Measurements from ENCODE around the gene MSRB3.

Gene MSRB3

GRCh38 chr12:65327207-65328076 is 49.0 kb downstream of the MSRB3 start:
- no peak for DNase-seq

GRCh38 chr12:65329721-65330120 is 51.2 kb downstream of the MSRB3 start:
- no peak for DNase-seq

DNA sequence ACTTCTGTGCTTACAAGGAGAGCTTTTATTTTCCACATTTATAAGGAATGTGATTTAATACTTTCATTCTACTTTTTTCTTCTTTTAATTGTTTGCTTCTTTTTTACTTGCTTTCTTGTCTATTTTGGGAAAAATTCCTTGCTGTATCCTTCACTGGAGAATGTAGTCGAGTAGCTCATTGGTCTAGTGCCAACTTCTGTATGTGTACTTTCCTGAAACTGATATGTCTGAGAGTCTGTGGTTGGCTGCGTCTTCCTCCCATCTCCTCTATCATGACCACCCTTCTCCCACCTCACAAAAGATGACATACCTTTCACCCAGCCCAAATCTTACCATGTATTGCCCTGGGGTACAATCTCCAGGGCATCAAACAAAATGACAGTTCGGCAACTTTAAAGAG is 51.8 kb downstream of the MSRB3 start:
- DNase-seq = no peak

DNA sequence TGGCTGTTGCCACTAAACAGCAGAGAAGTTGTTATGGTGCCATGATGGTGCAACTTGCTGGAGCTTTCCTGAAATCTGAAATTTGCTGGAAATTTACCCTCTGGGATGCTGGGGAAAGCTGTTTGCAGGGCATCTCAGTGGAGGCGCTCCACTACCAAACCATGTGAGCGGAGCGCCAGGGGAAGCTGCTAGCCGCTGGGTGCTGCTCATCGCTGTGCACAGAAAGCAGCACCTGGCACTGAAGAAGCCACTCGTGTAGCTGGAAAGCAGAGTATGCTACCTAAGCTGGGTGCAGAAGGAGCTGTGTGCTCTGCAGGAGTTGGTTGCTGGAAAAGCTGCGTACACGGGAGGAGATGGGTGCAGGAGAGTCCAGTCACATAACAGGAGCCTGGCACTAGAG is 53.0 kb downstream of the MSRB3 start:
- DNase-seq = no peak

- no peak for DNase-seq
These were observed 55.2 kb downstream of the MSRB3 start for GRCh38 chr12:65333649-65334048.

DNA sequence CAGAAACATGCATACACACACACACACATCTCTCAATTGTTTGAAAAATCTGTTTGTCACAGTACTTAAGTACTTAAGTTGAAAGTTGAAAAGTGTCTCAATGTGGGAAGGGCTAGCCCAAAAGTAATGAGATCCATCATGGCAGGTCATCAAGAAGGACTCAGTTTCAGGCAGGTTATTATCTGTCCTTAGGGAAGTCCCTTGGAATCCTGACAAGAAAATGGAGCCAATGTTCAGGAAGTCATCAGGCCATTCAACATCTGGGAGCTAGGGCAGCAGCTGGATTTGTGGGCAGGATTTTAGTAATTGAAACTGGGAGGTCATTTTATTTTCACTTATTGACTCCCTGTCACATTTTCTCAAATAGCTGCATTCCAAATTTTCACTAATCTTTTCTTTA is 56.0 kb downstream of the MSRB3 start:
- no peak for DNase-seq

- no peak for DNase-seq
These were observed 56.7 kb downstream of the MSRB3 start for GRCh38 chr12:65335021-65335714.

DNA sequence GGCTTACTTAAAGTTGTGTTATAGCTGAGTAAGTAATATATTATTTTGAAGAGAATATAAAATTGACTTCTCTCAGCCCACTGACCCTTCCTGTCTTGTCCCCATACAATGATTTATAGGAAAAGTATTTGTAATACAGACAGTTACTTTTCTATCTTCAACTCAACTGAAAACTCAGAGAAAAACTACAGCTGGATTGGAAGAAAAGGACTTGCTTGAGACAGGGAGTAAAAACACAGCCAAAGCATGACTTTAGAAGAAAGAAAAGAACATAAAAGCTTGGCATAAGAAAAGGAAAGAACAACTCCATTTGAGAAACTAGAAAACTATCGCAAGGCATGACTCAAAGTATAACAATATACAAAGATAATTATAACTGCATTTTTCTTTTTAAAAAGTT is 57.5 kb downstream of the MSRB3 start:
- DNase-seq = no peak

DNA sequence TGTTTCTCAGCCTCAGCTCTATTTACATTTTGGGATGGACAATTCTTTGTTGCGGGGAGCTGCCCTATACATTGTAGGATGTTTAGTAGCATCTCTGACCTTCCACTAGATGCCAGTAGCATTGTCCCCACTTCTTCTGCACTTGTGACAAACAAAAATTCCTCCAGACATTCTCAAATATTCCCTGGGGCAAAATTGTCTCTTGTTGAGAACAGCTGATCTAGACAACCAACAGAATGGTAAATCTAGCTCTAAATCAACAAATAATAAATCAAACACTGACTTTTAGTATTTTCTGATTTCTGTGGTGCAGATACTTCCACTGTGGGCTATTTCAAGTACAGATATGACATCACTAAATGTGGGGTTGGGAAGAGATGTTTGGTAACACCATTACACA is 60.7 kb downstream of the MSRB3 start:
- no peak for DNase-seq

DNA sequence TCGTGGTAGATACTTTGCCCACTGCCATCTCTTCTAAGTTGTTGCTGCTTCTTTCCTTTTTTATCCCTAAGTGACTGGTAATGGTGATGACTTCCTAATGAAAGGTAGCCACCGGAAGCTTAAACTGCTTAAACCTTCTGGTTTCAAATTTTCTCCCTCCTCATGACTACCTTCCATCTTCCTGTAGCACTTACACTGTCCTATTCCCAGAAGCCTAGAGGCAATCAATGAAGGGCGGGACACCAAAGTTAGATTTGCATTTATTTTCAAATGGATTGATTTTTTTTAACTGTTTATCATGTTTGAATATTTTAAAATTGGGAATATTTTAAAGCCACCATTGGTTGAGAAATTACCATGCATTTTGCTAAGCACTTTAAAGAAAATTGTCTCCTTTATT is 64.7 kb downstream of the MSRB3 start:
- no peak for DNase-seq

DNA sequence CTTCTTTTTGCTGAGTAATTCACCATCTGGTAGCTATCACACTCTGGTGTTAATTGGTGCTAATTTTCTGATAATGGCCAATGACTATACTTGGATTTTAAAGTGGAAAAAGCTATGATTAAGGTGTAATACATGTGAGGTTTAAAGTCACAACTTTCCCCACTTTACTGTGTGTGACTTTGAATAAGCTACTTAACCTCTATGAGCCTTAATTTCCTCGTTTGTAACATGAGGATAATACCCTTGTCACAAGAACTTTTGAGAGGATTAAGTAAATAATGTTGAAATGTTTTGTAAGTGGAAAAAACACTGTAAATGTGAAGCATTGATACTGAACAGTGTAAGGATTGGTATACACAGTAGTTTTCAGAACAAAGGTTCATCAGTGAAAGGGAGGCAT is 65.3 kb downstream of the MSRB3 start:
- DNase-seq = no peak

GRCh38 chr12:65355461-65355860 is 77.0 kb downstream of the MSRB3 start:
- DNase-seq = no peak

DNA sequence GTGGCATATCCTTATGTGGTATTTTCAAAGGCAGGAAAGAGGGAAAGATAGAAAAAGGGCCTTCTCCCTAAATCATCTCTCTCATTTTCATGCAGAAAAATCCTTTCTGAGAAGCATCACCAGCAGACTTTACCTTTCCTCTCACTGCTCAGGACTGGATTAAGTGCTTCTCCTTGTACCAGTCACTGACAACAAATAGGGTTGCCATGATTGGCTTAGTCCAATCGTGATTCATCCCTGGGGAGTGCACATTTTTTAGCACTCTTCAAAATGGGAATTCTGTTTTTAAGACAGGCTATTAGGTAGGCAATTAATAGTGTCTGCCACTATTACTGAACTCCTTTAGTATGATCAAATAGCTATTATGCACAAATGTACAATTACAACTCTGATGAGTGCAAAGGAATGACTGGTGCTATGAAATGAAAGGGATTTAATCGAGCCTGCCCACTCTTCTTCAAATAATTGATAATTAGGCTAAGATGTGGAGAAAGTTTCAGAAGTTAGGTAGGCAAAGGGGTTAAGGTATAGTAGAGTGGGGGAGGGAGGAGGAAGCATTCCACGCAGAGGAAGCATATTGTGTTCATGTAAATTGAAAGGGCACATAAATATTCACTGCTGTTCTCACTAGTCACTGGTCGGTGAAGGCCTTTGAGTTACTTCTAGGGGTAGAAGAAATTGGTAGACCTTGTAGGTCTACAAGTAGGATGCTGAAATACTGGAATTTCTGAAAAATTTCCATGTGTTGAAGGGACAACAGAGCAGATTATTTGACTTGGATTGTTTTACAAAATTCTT is 84.0 kb downstream of the MSRB3 start:
- DNase-seq = no peak

- DNase-seq = no peak
These were observed 85.6 kb downstream of the MSRB3 start for GRCh38 chr12:65364046-65364445.

- DNase-seq = no peak
These were observed 88.9 kb downstream of the MSRB3 start for GRCh38 chr12:65367396-65367795.

DNA sequence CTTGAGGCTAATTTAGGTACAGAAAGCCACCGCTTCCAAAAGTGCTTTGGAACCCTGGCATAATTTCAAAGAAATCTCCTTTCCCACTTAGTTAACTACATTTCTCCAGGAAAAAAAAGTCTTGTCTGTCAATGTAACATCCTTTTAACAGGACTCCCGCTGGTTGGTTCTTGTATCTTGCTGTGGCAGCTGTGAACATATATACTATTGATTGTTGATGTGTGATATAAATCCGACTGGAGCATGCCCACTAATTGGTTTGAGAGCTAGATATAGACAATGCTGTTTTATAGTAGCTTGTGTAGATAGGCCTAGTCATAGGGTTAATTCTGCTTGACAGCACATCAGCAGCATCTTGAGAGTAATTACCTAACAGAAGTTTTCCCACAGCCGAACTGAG is 89.6 kb downstream of the MSRB3 start:
- no peak for DNase-seq

DNA sequence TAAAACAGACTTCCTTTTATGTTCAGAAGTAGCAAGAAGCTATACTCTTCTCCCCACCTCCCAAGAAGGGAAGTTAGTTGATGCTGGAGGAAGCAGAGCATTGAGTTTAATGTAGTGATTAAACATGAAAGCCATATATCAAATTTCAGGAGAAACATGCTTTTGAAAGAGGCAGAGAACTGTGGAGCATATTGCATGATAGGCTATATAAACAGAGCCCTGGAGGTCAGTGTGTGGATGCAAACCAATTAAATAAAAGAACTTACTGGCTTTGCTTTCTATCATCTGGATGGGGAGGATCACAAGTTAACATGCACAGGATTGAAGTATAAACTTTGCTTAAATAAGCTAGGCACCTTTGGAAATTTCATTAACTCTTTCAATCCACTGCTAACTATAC is 94.1 kb downstream of the MSRB3 start:
- DNase-seq = no peak

DNA sequence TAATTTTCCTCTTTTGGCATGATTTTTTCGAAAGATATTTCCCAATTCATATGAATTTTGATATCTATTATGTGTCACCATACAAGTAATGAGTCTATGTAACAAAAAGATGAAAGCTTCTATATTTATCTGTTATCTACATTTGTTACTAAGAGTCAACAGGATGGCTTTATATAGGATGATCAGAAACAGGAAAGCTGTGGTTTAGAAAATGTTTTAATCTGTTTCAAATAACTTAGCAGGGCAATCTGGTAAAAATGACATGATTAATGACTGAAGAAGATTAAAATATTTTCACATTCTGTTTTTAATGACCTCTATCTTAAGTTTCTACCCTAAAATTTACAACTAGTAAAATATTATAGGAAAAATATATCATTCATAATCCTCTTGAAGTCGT is 105.8 kb downstream of the MSRB3 start:
- no peak for DNase-seq

GRCh38 chr12:65387396-65387795 is 108.9 kb downstream of the MSRB3 start:
- no peak for DNase-seq

- no peak for DNase-seq
These were observed 111.0 kb downstream of the MSRB3 start for GRCh38 chr12:65389436-65389835.

DNA sequence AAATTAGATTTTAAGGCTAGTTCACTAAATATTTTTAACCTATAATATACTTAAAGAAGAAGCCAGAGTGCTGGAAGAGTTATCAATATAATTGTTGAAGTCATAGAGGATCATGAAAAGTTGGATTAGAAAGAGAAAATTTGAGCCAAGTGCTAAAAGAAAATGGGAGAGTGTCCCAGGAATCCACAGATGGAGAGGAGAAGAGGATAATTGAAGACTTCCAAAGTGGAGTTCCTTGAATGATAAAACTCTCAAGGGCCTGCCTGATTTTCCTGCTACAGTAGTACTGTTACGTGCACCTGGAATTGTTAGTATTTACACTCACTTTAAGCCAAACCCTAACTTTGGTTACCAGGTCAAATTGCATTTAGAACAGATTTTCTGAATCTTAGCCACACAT is 113.2 kb downstream of the MSRB3 start:
- no peak for DNase-seq

DNA sequence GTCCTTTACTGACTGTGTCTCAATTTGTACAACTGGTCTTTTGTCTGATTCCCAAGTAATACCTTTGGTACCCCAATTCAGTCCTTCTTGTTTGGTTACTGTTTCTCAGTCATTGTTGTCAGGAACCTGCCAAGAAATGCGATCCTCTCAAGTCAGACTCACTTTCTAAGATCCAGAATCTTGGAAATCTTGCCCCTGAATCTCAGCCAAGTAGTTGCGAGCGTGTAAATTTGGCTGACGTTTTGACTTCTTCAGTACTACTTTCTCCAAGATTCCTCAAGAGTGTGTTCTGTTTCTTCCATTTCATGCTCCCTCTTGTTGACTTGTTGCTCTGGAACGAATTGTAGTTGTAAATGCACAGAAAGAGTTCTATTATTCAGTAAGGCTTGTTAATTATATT is 114.0 kb downstream of the MSRB3 start:
- no peak for DNase-seq

DNA sequence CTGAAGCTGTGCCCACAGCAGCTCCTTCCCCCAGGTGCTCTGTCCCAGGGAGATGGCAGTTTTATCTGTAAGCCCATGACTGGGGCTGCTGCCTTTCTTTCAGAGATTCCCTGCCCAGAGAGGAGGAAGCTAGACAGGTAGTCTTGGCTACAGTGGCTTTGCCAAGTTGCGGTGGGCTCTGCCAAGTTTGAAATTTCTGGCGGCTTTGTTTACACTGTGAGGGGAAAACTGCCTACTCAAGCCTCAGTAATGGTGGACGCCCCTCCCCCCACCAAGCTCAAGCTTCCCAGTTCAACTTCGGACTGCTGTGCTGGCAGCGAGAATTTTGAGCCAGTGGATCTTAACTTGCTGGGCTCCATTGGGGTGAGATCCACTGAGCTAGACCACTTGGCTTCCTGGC is 124.7 kb downstream of the MSRB3 start:
- no peak for DNase-seq
